ENCODE measurements around the gene WFDC1.

DNA sequence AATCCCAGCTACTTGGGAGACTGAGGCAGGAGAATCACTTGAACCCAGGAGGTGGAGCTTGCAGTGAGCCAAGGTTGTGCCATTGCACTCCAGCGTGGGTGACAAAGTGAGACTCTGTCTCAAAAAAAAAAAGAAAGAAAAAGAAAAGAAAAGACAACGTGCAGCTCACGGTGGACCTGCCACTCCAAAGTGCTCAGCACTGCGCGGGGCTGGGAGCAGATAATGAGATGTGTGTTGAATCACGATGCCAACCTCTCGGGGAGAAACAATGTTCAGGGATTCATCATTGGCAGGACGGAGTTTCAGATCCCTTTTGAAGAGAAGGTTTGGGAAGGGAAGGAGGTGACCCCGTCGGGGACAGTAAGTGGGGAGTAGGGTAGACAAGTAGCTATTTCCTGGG, 19.2 kb downstream of the WFDC1 start:
- TF ChIP-seq, protein P1, sequence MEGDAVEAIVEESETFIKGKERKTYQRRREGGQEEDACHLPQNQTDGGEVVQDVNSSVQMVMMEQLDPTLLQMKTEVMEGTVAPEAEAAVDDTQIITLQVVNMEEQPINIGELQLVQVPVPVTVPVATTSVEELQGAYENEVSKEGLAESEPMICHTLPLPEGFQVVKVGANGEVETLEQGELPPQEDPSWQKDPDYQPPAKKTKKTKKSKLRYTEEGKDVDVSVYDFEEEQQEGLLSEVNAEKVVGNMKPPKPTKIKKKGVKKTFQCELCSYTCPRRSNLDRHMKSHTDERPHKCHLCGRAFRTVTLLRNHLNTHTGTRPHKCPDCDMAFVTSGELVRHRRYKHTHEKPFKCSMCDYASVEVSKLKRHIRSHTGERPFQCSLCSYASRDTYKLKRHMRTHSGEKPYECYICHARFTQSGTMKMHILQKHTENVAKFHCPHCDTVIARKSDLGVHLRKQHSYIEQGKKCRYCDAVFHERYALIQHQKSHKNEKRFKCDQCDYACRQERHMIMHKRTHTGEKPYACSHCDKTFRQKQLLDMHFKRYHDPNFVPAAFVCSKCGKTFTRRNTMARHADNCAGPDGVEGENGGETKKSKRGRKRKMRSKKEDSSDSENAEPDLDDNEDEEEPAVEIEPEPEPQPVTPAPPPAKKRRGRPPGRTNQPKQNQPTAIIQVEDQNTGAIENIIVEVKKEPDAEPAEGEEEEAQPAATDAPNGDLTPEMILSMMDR (IDR thresholded peaks at IDR 0.05), result no peak
- no peak for TF ChIP-seq EP300 (IDR thresholded peaks at IDR 0.05)

All from sigmoid colon (tissue), 4 donors.